Mesothelial cell of epicardium (in vitro differentiated cells): ENCODE results near the gene YWHAG. TPM values are rescaled to one million over a fixed set of nuclear protein-coding genes. Genes with fewer than 3 reads are reported as not detected.
"Not testable (repeated sequence)": the region's sequence is repeated elsewhere in the genome, so short reads cannot be mapped to it uniquely, and the experiment has no call there.

ENCODE experiments used
- DNase-seq, 2 experiments: peaks; one replicate each; pipeline ENCODE4 v3.0.0; 2021; ENCODE audit warnings: low spot score in 2 of 2; ENCODE audit not compliant: unreplicated experiment in 2 of 2
- H3K27ac Mint-ChIP-seq: 2 replicates; pipeline ENCODE4 v1.8.0; 2021; ENCODE audit warnings: mixed read lengths
- H3K27me3 Mint-ChIP-seq: 2 replicates; pipeline ENCODE4 v1.8.0; 2021; ENCODE audit warnings: low read depth, mixed read lengths
- H3K36me3 Mint-ChIP-seq: 2 replicates; pipeline ENCODE4 v1.8.0; 2021; ENCODE audit warnings: mixed read lengths
- H3K4me1 Mint-ChIP-seq: 2 replicates; pipeline ENCODE4 v1.8.0; 2021; ENCODE audit warnings: mixed read lengths
- H3K4me3 Mint-ChIP-seq: 2 replicates; pipeline ENCODE4 v1.8.0; 2021; ENCODE audit warnings: mild to moderate bottlenecking, moderate library complexity, mixed read lengths
- H3K9me3 Mint-ChIP-seq: 2 replicates; pipeline ENCODE4 v1.8.0; 2021; ENCODE audit warnings: mixed read lengths
- total RNA-seq: library from RNA; stranded (reverse); gene quantifications from 3 replicates; pipeline ENCODE4 v1.2.1, GENCODE V29; 2021
- TF ChIP-seq, protein P1 (sequence below): fragments of 200-600 bp; sonication (generic); IDR thresholded peaks from one replicate; pipeline ENCODE4 v1.5.0; 2021; ENCODE audit warnings: antibody characterized with exemption; ENCODE audit not compliant: unreplicated experiment

The YWHAG gene
- total RNA-seq, 1 donor from 2014 or later, result 145 TPM

DNA sequence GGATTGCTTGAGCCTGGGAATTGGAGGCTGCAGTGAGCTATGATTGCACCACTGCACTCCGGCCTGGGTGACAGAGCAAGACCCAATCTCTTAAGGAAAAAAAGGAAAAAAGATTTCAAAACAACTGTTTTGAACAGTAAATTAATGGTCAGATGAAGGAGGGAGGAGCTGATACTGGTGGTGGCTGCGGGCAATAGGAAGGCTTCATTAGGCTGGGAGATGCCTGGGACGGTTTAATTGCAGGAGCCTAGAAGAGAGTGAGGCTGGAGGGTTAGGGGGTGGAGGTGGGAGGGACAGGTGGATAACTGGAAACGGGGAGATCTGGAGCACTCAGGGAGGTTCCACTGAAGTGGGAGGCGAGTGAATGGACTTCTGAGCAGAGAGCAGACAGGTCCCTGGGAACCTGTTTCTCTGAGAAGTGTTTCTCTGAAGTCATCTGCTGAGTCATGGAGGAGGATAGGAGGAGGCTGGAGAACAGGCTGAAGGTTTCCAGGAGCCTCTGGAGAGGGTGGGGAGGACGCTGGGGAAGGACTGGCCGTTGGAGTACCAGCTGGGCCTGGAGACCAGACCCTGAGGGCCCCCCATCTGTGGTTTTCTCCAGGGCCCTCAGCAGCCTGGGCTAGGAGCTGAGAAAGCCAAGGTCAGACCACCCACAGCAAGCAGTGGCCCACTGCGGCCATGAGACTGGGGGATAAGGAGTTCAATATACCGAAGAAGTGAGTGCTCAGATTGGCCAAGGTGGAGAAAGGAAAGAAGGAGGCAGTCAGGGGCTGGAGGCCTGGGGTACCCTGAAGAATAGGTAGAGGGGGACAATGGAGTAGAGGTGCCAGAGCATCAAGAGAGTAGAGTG, 14.4 kb upstream of the YWHAG start:
- Mint-ChIP-seq H3K4me3 (no peak overlapping the region), H3K27ac (peak overlapping the region; percentile 74), H3K9me3 (no peaks in the 10 kb centered on the region), H3K27me3 (no peaks in the 10 kb centered on the region), H3K36me3 (no peaks in the 10 kb centered on the region), H3K4me1 (peaks cover 9% of the 10 kb centered on the region)
- TF ChIP-seq, protein P1, sequence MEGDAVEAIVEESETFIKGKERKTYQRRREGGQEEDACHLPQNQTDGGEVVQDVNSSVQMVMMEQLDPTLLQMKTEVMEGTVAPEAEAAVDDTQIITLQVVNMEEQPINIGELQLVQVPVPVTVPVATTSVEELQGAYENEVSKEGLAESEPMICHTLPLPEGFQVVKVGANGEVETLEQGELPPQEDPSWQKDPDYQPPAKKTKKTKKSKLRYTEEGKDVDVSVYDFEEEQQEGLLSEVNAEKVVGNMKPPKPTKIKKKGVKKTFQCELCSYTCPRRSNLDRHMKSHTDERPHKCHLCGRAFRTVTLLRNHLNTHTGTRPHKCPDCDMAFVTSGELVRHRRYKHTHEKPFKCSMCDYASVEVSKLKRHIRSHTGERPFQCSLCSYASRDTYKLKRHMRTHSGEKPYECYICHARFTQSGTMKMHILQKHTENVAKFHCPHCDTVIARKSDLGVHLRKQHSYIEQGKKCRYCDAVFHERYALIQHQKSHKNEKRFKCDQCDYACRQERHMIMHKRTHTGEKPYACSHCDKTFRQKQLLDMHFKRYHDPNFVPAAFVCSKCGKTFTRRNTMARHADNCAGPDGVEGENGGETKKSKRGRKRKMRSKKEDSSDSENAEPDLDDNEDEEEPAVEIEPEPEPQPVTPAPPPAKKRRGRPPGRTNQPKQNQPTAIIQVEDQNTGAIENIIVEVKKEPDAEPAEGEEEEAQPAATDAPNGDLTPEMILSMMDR, result no peak
- DNase-seq, result no peak

DNA sequence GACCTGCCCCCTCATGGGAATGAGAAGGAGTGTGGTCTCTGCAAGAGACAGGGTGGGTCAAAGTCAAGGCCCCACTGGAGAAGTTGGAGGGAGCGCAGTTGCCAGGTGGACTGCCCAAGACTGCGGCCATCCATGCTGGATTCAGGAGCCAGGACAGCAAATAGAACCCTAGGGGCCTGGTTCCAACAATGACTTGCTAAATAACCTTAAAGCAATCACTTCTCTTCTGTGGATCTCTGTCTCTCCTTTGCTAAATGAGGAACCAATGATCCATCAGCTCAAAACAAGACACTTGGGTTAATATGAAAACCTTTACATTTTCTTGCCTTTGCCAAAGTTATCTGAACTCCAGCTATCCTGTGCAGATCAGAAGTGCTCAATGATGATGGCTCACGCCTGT, 12.6 kb upstream of the YWHAG start:
- TF ChIP-seq, protein P1, result no peak
- DNase-seq, result no peak
- Mint-ChIP-seq H3K27me3 (no peaks in the 10 kb centered on the region), H3K9me3 (no peaks in the 10 kb centered on the region), H3K36me3 (no peaks in the 10 kb centered on the region), H3K4me3 (no peak overlapping the region), H3K27ac (no peak overlapping the region), H3K4me1 (peaks cover 9% of the 10 kb centered on the region)

DNA sequence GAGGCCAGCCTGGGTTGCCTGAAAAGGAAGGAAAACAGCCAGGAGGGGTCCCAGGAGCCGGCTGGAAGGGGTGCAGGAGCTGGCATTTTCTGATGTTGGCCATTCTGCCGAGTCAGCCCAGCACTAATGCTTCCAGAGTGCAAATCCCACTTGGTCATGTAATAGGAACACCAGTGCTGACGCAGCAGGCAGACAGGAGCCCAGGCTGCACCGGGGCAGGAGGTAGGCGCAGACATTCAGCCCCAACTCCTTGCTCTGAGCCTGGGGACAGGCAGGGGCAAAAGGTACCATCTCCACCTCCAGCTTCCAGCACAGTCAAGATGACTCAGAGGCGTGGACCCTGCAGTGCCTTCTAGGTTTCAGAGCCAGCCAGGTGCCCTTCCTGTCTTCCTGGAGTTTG, 10.2 kb upstream of the YWHAG start:
- Mint-ChIP-seq H3K27me3 (no peaks in the 10 kb centered on the region), H3K4me1 (peaks cover 17% of the 10 kb centered on the region), H3K9me3 (no peaks in the 10 kb centered on the region), H3K27ac (no peak overlapping the region), H3K4me3 (no peak overlapping the region), H3K36me3 (no peaks in the 10 kb centered on the region)
- TF ChIP-seq, protein P1, result no peak
- DNase-seq, result no peak

DNA sequence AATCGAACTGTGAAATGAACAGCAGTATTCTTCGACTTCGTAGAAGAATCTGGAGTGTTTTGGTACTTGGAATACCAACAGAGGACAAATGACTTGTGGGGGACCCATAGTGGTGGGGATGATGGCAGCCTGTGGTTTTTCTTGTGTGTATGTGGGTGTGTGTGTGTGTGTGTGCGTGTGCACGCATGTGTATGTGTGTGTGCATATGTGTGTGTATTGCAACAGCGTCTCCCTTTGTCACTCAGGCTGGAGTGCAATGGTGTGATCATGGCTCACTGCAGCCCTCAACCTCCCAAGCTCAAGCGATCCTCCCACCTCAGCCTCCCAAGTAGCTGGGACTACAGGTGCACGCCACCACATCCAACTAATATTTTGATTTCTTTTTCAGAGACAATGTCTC, 9.4 kb upstream of the YWHAG start:
- Mint-ChIP-seq H3K27me3 (no peaks in the 10 kb centered on the region), H3K9me3 (no peaks in the 10 kb centered on the region), H3K36me3 (no peaks in the 10 kb centered on the region), H3K4me1 (peaks cover 13% of the 10 kb centered on the region), H3K27ac (no peak overlapping the region), H3K4me3 (no peak overlapping the region)
- TF ChIP-seq, protein P1, result no peak
- no peak for DNase-seq

DNA sequence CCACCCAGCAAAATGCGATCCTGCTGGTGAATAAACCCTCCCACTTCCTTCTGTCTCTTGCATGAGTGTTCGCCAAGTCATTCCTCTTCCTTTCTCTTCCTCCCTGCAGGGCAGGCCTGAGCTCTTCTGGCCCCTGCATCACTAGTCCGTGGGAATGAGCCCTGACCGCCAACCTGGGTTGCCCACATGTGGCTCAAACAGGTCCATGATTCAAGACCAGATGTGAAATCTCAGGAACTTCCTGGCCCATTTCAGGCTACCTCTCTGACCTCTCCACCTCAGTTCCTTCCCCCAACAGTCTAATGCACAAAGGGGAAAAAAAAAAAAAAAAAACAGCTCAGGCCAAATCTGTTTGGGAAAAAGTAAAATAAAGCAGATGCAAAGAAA, 5.4 kb upstream of the YWHAG start:
- no peak for DNase-seq
- Mint-ChIP-seq H3K27me3 (no peaks in the 10 kb centered on the region), H3K27ac (peak overlapping the region; percentile 81), H3K9me3 (no peaks in the 10 kb centered on the region), H3K4me3 (no peak overlapping the region), H3K4me1 (peaks cover 17% of the 10 kb centered on the region), H3K36me3 (no peaks in the 10 kb centered on the region)
- TF ChIP-seq, protein P1, result no peak

DNA sequence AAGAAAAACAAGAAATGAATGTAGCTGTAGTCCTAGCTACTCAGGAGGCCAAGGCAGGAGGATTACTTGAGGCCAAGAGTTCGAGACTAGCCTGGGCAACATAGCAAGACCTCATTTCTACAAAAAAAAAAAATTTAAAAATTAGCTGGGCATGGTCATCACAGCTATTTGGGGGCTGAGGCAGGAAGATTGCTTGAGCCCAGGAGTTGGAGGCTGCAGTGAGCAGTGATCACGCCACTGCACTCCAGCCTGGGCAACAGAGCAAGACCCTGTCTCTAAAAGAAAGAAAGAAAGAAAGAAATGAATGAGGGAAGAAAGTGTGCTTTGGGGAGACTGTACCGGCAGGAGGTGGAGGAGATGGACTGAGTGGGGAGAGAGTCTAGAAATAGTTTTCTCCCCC, 5.0 kb upstream of the YWHAG start:
- DNase-seq, result not testable (repeated sequence)

More for the DNA sequence above, 5.0 kb upstream of the YWHAG start:
- H3K36me3 Mint-ChIP-seq, H3K27me3 Mint-ChIP-seq, H3K9me3 Mint-ChIP-seq, H3K4me3 Mint-ChIP-seq: not testable (repeated sequence)
- peak overlapping the region; percentile 81 for H3K27ac Mint-ChIP-seq
- H3K4me1 Mint-ChIP-seq, result peaks cover 17% of the 10 kb centered on the region
